Measurements from ENCODE around the gene SCG3. TPM values are rescaled to one million over a fixed set of nuclear protein-coding genes. Genes with fewer than 3 reads are reported as not detected.

Gene SCG3
- total and polyA plus RNA-seq, 2 of the 4 experiments (the other 2 are of a cell fraction) = 0.02 TPM; not detected in 1

DNA sequence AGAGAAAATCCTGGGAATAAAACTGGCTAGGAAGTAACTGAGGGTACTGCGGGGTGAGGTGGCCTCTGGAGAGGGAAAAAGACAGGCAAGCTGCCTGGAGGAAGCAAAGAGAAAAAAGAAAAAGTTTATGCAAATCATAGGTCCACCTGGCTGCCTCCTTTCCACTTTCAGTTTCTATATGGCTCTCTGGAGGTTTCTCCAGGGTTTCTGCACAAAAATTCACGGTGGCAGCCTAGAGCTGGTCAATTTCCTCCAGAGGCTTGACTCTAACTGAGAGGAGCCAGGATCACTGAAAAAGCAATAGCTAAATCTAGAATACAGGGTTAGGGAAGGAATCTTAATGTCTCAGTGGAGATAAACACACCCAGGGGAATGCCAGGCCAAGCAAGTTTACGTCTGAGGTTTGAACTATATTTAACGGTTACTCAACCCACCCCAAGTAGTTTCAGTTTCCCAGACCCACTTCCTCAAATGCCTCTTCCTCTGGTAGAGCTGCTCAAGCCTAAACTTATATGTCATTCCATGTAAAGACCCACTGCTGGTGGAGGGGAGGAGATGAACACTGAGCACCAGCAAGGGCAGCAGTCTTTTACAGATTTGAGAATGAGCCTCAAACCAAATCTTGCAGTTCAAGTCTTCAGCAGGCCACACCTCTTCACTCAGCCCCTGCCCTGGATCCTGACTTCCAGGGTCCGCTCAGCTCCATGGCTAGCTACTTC lies 50.4 kb downstream of the SCG3 start:
- dilution Hi-C loops (cut with HindIII; ENCODE audit: low sequenced_read_pairs, unreplicated experiment) = no loop called here
- ATAC-seq (ENCODE audit: low read depth) (peak; percentile 80), DNase-seq (peak; percentile 85)
- Histone ChIP-seq H4K5ac (ENCODE audit: low read depth, low read length) (peak overlapping the region; percentile 55; the same call in 1 of the 2 replicates), H2AK9ac (replicated peaks; ENCODE audit: low read depth, low read length, poor library complexity) (peak overlapping the region; percentile 70), H4K8ac (ENCODE audit: low read depth in 2 of 2, low read length in 2 of 2) (peak overlapping the region; percentile 42 to 81; a peak in 3 of 4 replicates), H4K91ac (ENCODE audit: insufficient read depth, low read depth, low read length) (peak overlapping the region; percentile 54; the same call in 1 of the 2 replicates), H3K27me3 (ENCODE audit: control insufficient read depth, insufficient read depth, low read length) (no peaks in the 10 kb centered on the region), H3K4me2 (ENCODE audit: low read depth, low read length) (peak overlapping the region; percentile 75), H3K4me3 (ENCODE audit: insufficient read depth, low read depth, low read length) (peak overlapping the region; percentile 34), H2BK120ac (ENCODE audit: low read depth, low read length) (peak overlapping the region; percentile 69), H3K9me3 (ENCODE audit: control insufficient read depth, insufficient read depth, low read length) (no peaks in the 10 kb centered on the region), H3K9ac (ENCODE audit: low read depth, low read length) (peak overlapping the region; percentile 56), H3K18ac (ENCODE audit: low read depth, low read length) (peak overlapping the region; percentile 73), H3K4ac (ENCODE audit: low read depth, low read length) (peak overlapping the region; percentile 71), H3K14ac (replicated peaks; ENCODE audit: low read depth, low read length) (peak overlapping the region; percentile 62), H2BK5ac (ENCODE audit: low read depth, low read length, poor library complexity, severe bottlenecking) (peak overlapping the region; percentile 59), H3K36me3 (ENCODE audit: control insufficient read depth, insufficient read depth, low read length) (no peaks in the 10 kb centered on the region), H3K27ac (ENCODE audit: insufficient read depth, low read length) (peak overlapping the region; percentile 55), H4K20me1 (ENCODE audit: insufficient read depth, low read length) (peaks cover 9% of the 10 kb centered on the region; the same call in 1 of the 2 replicates), H2AFZ (replicated peaks; ENCODE audit: low read length, poor library complexity) (peak overlapping the region; percentile 63), H2BK20ac (ENCODE audit: low read depth, low read length) (peak overlapping the region; percentile 70), H3K56ac (ENCODE audit: extremely low read depth, insufficient read depth, low read length) (peak overlapping the region; percentile 25; the same call in 1 of the 2 replicates), H3K23ac (ENCODE audit: low read depth, low read length) (peak overlapping the region; percentile 61; the same call in 1 of the 2 replicates), H2BK15ac (ENCODE audit: low read depth, low read length) (peak overlapping the region; percentile 82), H2AK5ac (ENCODE audit: low read depth, low read length) (peak overlapping the region; percentile 45), H3K79me1 (ENCODE audit: low read depth in 1 of 2, low read length in 2 of 2) (peaks cover 21 to 71% of the 10 kb centered on the region in 2 experiments), H3K9me1 (ENCODE audit: insufficient read depth, low read length) (peaks cover 15% of the 10 kb centered on the region), H3K4me1 (ENCODE audit: control insufficient read depth, insufficient read depth, low read length) (peaks cover 17% of the 10 kb centered on the region)
- ChIA-PET POLR2A (ENCODE audit: unreplicated experiment) (no interaction called here), CTCF (interaction anchor here (1.5 kb wide), 2 partner anchors 45 to 49 kb away, joined by 4 to 8 read pairs; no protein-coding TSS in a partner anchor)
- intact Hi-C loops (cut with micrococcal nuclease) = no loop called here
- in situ Hi-C loops (cut with MboI; ENCODE audit: low sequenced_read_pairs) = no loop called here
- TF ChIP-seq CEBPB (IDR thresholded peaks at IDR 0.05; ENCODE audit: low read depth, low read length) (peak; percentile 74), BHLHE40 (IDR thresholded peaks at IDR 0.05; ENCODE audit: low read depth, low read length) (no peak)
- BruUV-seq (replicated peaks) = no TSS peak
- WGBS, 2 experiments (ENCODE audit: extremely low coverage in 2 of 2, insufficient read length in 1 of 2) = 100% methylated on average over 1 of the region's 5 CpGs; no CpG with 5 or more reads in 1 of the 2 experiments
